ENCODE results near the gene AK8. TPM values are rescaled to one million over a fixed set of nuclear protein-coding genes. Genes with fewer than 3 reads are reported as not detected.

AK8 gene
- total RNA-seq, 1 experiment from 2014 or later, result 0.88 TPM

- Histone ChIP-seq H3K27me3 (replicated peaks; ENCODE audit: control insufficient read depth, insufficient read depth, low read length) (no peaks in the 10 kb centered on the region; the same call in 1 of the 2 replicates), H3K36me3 (ENCODE audit: control insufficient read depth, insufficient read depth, low read length) (no peaks in the 10 kb centered on the region), H3K4me3 (ENCODE audit: low read depth, low read length) (no peak overlapping the region), H3K9me3 (no peaks in the 10 kb centered on the region), H3K4me1 (no peaks in the 10 kb centered on the region)
- intact Hi-C loops (cut with micrococcal nuclease; ENCODE audit: unreplicated experiment), result no loop called here
- Mint-ChIP-seq H3K36me3 (ENCODE audit: insufficient read depth, unreplicated experiment) (no peaks in the 10 kb centered on the region), H3K27me3 (ENCODE audit: insufficient read depth, unreplicated experiment) (peaks cover 9% of the 10 kb centered on the region), H3K9me3 (ENCODE audit: unreplicated experiment) (no peaks in the 10 kb centered on the region), H3K4me3 (ENCODE audit: unreplicated experiment) (no peak overlapping the region), H3K27ac (ENCODE audit: unreplicated experiment) (no peak overlapping the region), H3K4me1 (ENCODE audit: low read depth, unreplicated experiment) (no peaks in the 10 kb centered on the region)
- no TSS peak for BruUV-seq (replicated peaks)
- no peak for DNase-seq
- CTCF ChIA-PET, result no interaction called here
- TF ChIP-seq CTCF (IDR thresholded peaks at IDR 0.05; ENCODE audit: insufficient read depth in 1 of 2, low read depth in 1 of 2, low read length in 1 of 2, severe bottlenecking in 1 of 2, unreplicated experiment in 1 of 2), result no peak
- POLR2A ChIA-PET, result no interaction called here
Observed at GRCh38 chr9:132853482-132853881, 24.6 kb downstream of the AK8 start.

- no peak overlapping the region for H3K4me3 ChIP-seq (ENCODE audit: low read depth, low read length)
- H3K27me3 ChIP-seq (replicated peaks; ENCODE audit: control insufficient read depth, insufficient read depth, low read length), result no peaks in the 10 kb centered on the region
- H3K4me1 ChIP-seq, result no peaks in the 10 kb centered on the region
- DNase-seq, result no peak
- POLR2A ChIA-PET, result no interaction called here
- no peaks in the 10 kb centered on the region for H3K36me3 ChIP-seq (ENCODE audit: control insufficient read depth, insufficient read depth, low read length)
- Mint-ChIP-seq H3K4me1 (ENCODE audit: low read depth, unreplicated experiment) (no peaks in the 10 kb centered on the region), H3K36me3 (ENCODE audit: insufficient read depth, unreplicated experiment) (no peaks in the 10 kb centered on the region), H3K4me3 (ENCODE audit: unreplicated experiment) (no peak overlapping the region), H3K27me3 (ENCODE audit: insufficient read depth, unreplicated experiment) (no peaks in the 10 kb centered on the region), H3K27ac (ENCODE audit: unreplicated experiment) (no peak overlapping the region), H3K9me3 (ENCODE audit: unreplicated experiment) (no peaks in the 10 kb centered on the region)
- intact Hi-C loops (cut with micrococcal nuclease; ENCODE audit: unreplicated experiment), result no loop called here
- CTCF ChIA-PET, result interaction anchor here (1.5 kb wide), 1 partner anchor 36 kb away, joined by 4 read pairs; no protein-coding TSS in a partner anchor
- no peaks in the 10 kb centered on the region for H3K9me3 ChIP-seq
- TF ChIP-seq CTCF (IDR thresholded peaks at IDR 0.05; ENCODE audit: insufficient read depth in 1 of 2, low read depth in 1 of 2, low read length in 1 of 2, severe bottlenecking in 1 of 2, unreplicated experiment in 1 of 2), result no peak
- no TSS peak for BruUV-seq (replicated peaks)
Observed at GRCh38 chr9:132849185-132849706, 28.8 kb downstream of the AK8 start.

GRCh38 chr9:132846918-132847515 lies 31.1 kb downstream of the AK8 start:
- no peak overlapping the region for H3K4me3 ChIP-seq (ENCODE audit: low read depth, low read length)
- TF ChIP-seq CTCF (IDR thresholded peaks at IDR 0.05; ENCODE audit: insufficient read depth in 1 of 2, low read depth in 1 of 2, low read length in 1 of 2, severe bottlenecking in 1 of 2, unreplicated experiment in 1 of 2), result no peak
- intact Hi-C loops (cut with micrococcal nuclease; ENCODE audit: unreplicated experiment), result no loop called here
- Mint-ChIP-seq H3K36me3 (ENCODE audit: insufficient read depth, unreplicated experiment) (no peaks in the 10 kb centered on the region), H3K4me1 (ENCODE audit: low read depth, unreplicated experiment) (no peaks in the 10 kb centered on the region), H3K4me3 (ENCODE audit: unreplicated experiment) (no peak overlapping the region), H3K27me3 (ENCODE audit: insufficient read depth, unreplicated experiment) (no peaks in the 10 kb centered on the region), H3K27ac (ENCODE audit: unreplicated experiment) (no peak overlapping the region), H3K9me3 (ENCODE audit: unreplicated experiment) (no peaks in the 10 kb centered on the region)
- H3K4me1 ChIP-seq, result no peaks in the 10 kb centered on the region
- DNase-seq, result no peak
- H3K27me3 ChIP-seq (replicated peaks; ENCODE audit: control insufficient read depth, insufficient read depth, low read length), result no peaks in the 10 kb centered on the region
- no TSS peak for BruUV-seq (replicated peaks)
- CTCF ChIA-PET, result no interaction called here
- no peaks in the 10 kb centered on the region for H3K9me3 ChIP-seq
- POLR2A ChIA-PET, result no interaction called here
- no peaks in the 10 kb centered on the region for H3K36me3 ChIP-seq (ENCODE audit: control insufficient read depth, insufficient read depth, low read length)

All from Caco-2 (cell line).